GM12874 (cell line): Measurements from ENCODE around the gene RIOX2.

Experiments
- TF ChIP-seq, protein P1 (sequence below): IDR thresholded peaks from 2 replicates; pipeline ENCODE4 v1.5.1; 2011; ENCODE audit warnings: low read depth, mild to moderate bottlenecking, control low read depth, low read length, moderate library complexity; ENCODE audit not compliant: insufficient read depth

RIOX2 gene

DNA sequence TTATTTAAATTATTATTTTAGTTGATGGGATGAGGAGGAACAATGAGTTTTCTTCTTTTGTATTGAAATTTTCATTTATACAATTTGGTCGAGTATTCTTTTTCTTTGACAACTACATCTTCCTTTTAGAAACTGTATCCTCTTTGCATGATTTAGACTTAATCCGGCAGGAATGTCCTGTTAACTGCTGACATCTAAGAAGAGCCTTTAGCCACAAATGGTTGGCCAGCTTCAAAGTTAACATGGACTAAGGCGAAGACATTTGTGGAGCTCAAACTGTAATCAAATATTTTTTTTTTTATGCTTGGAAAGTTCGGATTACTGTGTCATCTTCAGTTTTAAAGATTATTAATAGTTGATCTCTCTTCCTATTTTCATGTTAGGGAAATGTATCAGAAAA, 43.2 kb downstream of the RIOX2 start:
- TF ChIP-seq, protein P1, sequence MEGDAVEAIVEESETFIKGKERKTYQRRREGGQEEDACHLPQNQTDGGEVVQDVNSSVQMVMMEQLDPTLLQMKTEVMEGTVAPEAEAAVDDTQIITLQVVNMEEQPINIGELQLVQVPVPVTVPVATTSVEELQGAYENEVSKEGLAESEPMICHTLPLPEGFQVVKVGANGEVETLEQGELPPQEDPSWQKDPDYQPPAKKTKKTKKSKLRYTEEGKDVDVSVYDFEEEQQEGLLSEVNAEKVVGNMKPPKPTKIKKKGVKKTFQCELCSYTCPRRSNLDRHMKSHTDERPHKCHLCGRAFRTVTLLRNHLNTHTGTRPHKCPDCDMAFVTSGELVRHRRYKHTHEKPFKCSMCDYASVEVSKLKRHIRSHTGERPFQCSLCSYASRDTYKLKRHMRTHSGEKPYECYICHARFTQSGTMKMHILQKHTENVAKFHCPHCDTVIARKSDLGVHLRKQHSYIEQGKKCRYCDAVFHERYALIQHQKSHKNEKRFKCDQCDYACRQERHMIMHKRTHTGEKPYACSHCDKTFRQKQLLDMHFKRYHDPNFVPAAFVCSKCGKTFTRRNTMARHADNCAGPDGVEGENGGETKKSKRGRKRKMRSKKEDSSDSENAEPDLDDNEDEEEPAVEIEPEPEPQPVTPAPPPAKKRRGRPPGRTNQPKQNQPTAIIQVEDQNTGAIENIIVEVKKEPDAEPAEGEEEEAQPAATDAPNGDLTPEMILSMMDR, result no peak

DNA sequence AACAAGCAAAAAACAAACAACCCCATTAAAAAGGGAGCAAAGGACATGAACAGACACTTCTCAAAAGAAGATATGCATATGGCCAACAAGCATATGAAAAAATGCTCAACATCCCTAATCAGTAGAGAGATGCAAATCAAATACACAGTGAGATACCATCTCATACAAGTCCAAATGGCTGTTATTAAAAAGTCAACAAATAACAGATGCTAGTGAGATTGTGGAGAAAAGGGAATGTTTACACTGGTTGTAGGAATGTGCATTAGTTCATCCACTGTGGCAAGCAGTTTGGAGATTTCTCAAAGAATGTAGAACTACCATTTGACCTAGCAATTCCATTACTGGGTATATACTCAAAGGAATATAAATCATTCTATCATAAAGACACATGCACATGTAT, 44.5 kb downstream of the RIOX2 start:
- TF ChIP-seq, protein P1, result no peak

DNA sequence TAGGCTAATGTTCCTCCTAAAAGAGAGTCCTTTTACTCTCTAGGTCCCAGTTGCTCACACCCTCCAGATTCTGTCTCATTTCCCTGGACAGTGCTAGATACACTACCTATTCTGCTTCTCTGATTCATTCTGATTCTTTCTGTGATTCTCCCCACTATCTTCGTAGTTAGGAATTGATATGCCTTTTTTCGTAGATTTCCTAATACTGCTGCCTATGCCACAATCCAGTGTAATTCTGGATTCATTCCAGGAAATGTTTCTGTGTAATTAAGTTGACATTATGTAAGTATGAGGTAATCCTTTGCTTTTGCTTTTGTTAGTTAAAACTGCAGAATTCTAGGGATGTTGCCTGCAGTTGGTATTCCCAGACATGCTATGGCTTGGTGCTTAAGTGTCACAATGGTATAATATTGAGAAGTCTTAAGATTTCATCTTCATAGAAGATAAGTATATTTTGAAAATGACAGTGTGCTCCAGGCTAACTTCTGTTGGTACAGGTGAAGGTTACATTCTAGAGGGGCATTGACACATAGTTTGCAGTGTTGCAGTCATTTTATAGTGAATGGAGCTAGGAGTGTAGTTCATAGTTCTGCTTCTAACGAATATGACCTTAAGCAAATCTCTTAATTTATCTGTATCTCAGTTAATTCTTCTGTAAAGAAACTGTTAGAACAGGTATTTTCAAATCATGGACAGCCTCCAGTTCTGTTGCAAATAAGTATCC, 54.3 kb downstream of the RIOX2 start:
- TF ChIP-seq, protein P1, result no peak

DNA sequence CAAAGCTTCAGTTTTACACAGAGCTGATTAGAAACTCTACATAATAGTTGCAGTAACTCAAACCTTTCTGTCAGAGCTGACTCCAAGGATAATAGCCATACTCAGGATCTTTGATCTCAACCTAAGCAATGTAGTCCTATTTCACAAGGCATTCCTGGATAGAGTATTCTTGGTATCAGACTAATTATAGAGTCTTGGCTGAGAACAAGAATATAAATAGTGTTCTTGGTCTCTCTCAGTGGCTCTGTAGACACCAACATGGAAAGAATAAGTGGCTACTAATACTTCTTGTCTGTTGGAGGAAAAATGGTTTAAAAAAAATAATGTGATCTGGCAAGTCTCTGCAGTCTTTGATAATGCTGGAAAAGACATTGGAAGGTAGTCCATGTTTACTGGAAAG, 55.7 kb downstream of the RIOX2 start:
- TF ChIP-seq, protein P1, result no peak

DNA sequence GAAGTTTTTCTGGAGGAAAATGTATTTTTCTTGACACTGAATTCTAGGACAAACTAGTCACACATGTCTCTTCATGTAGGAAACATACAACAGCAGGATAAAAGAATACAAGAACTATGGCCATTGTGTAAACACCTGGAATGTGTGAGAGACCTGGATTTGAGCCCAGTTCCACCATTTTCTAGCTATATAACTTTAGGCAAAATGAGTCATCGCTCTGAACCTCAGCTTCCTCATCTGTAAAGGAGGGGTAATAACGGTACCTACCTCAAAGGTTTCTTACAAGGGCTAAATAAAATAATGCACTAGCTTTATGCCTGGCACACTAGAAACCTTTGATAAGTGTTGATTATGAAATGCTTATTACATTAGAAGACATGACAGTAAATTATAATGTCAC, 57.8 kb downstream of the RIOX2 start:
- TF ChIP-seq, protein P1, result no peak

DNA sequence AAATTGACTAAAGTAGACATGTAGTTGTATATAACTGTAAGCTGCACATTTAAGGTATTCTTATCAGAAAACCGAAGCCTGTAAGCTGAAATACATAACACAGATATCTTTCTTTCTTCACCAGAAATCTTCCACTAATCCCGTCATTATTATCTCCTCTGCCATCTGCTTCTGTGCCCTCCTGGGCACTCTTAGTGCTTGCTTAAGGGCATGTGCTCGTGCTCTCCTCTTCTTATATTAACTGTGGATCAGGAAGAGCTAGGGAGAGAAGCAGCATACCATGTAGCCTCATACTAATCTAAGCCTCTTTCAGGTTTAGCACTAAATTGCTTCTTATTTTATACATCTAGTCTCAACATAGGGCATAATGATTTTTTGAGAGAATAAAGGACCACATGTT, 60.8 kb downstream of the RIOX2 start:
- TF ChIP-seq, protein P1, result no peak

DNA sequence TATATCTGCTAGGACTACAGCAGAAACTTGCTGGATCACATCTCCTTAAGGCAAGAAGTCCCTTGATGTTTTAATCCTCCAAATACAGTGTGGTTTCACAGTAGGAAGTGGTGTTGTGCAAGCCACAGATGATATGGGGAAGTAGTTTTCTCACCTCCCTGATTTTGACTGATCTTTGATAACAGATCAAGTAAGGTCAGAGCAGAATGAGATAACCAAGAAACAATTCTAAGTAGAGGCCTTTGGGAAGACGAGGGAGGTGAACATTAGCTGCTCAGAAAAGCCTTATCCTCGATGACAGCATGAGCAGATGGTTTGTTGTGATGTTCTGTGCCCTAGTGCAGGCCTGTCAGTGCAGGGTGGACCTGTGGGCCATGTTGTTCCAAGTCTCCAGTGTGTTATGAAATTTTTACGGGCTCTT, 61.3 kb downstream of the RIOX2 start:
- TF ChIP-seq, protein P1, result no peak
